Measurements from ENCODE around the gene DIDO1. TPM values are rescaled to one million over a fixed set of nuclear protein-coding genes. Genes with fewer than 3 reads are reported as not detected.

DIDO1 gene
- total and polyA plus RNA-seq, 9 of the 15 experiments (the other 6 are each of a cell fraction or from before 2014, with no cell fraction given): 4.4 to 46.8 (median 31.2) TPM

- TF ChIP-seq ZFX (CRISPR knock-in tag; IDR thresholded peaks at IDR 0.05) (peak; percentile 39), PRDM10 (IDR thresholded peaks at IDR 0.05; ENCODE audit: partially characterized antibody) (peak; percentile 42), MYBL2 (IDR thresholded peaks at IDR 0.05; ENCODE audit: low read depth) (no peak), MYBL2 (CRISPR knock-in tag; IDR thresholded peaks at IDR 0.05; ENCODE audit: borderline replicate concordance) (no peak), GATAD2A (IDR thresholded peaks at IDR 0.05) (no peak), SMAD1 (IDR thresholded peaks at IDR 0.05; ENCODE audit: low read depth, low read length, partially characterized antibody) (no peak), MAX (CRISPR knock-in tag; IDR thresholded peaks at IDR 0.05) (peak; percentile 49; the same call in 1 of the 2 replicates), TBL1XR1 (IDR thresholded peaks at IDR 0.05; ENCODE audit: low read length in 2 of 2) (no peak), RAD51 (IDR thresholded peaks at IDR 0.05; ENCODE audit: borderline replicate concordance, low read depth) (peak; percentile 48), NCOA1 (IDR thresholded peaks at IDR 0.05; ENCODE audit: low read depth) (no peak)
Observed at GRCh38 chr20:62953839-62954703, 27.8 kb upstream of the DIDO1 start (continued).

Measured in K562 (cell line).